ENCODE measurements around the gene CEP85L. TPM values are rescaled to one million over a fixed set of nuclear protein-coding genes. Genes with fewer than 3 reads are reported as not detected.

Gene CEP85L
- total and polyA plus RNA-seq, 2 of the 4 experiments (the other 2 are of a cell fraction) = 2.3 to 25.6 TPM

- H2AFZ ChIP-seq (replicated peaks; ENCODE audit: low read length, poor library complexity) = no peak overlapping the region
- H2BK15ac ChIP-seq (ENCODE audit: low read depth, low read length) = no peak overlapping the region
- intact Hi-C loops (cut with micrococcal nuclease) = no loop called here
- no peaks in the 10 kb centered on the region for H3K4me1 ChIP-seq (ENCODE audit: control insufficient read depth, insufficient read depth, low read length)
- H2AK9ac ChIP-seq (replicated peaks; ENCODE audit: low read depth, low read length, poor library complexity) = no peak overlapping the region
- H3K4ac ChIP-seq (ENCODE audit: low read depth, low read length) = no peak overlapping the region
- H3K27ac ChIP-seq (ENCODE audit: insufficient read depth, low read length) = no peak overlapping the region
- no peak overlapping the region for H2BK20ac ChIP-seq (ENCODE audit: low read depth, low read length)
- H3K4me3 ChIP-seq (ENCODE audit: insufficient read depth, low read depth, low read length) = no peak overlapping the region
- H3K9ac ChIP-seq (ENCODE audit: low read depth, low read length) = no peak overlapping the region
- no peak overlapping the region for H2AK5ac ChIP-seq (ENCODE audit: low read depth, low read length)
- H3K23ac ChIP-seq (ENCODE audit: low read depth, low read length) = no peak overlapping the region
- no peaks in the 10 kb centered on the region for H3K9me1 ChIP-seq (ENCODE audit: insufficient read depth, low read length)
- WGBS, 2 experiments (ENCODE audit: extremely low coverage in 2 of 2, insufficient read length in 1 of 2) = no CpG with 5 or more reads among the region's 3 CpGs
- H3K27me3 ChIP-seq (ENCODE audit: control insufficient read depth, insufficient read depth, low read length) = no peaks in the 10 kb centered on the region
- peaks cover 31 to 73% of the 10 kb centered on the region in 2 experiments for H3K79me1 ChIP-seq (ENCODE audit: low read depth in 1 of 2, low read length in 2 of 2)
- H3K9me3 ChIP-seq (ENCODE audit: control insufficient read depth, insufficient read depth, low read length) = peaks cover 3% of the 10 kb centered on the region
- no peak overlapping the region for H4K5ac ChIP-seq (ENCODE audit: low read depth, low read length)
- H2BK5ac ChIP-seq (ENCODE audit: low read depth, low read length, poor library complexity, severe bottlenecking) = no peak overlapping the region
- POLR2A ChIA-PET (ENCODE audit: unreplicated experiment) = interaction anchor here (0.6 kb wide), 1 partner anchor 158 kb away, joined by 4 read pairs; no protein-coding TSS in a partner anchor
- ATAC-seq (ENCODE audit: low read depth) (no peak), DNase-seq (no peak)
- peaks cover 23% of the 10 kb centered on the region; the same call in 1 of the 2 replicates for H4K20me1 ChIP-seq (ENCODE audit: insufficient read depth, low read length)
- no peak overlapping the region for H4K91ac ChIP-seq (ENCODE audit: insufficient read depth, low read depth, low read length)
- H3K4me2 ChIP-seq (ENCODE audit: low read depth, low read length) = no peak overlapping the region
- no peak overlapping the region for H3K14ac ChIP-seq (replicated peaks; ENCODE audit: low read depth, low read length)
- no peak overlapping the region for H4K8ac ChIP-seq (ENCODE audit: low read depth in 2 of 2, low read length in 2 of 2)
- in situ Hi-C loops (cut with MboI; ENCODE audit: low sequenced_read_pairs) = loop anchor here (10.0 kb wide), 1 partner anchor 343 kb away; no protein-coding TSS in a partner anchor
- dilution Hi-C loops (cut with HindIII; ENCODE audit: low sequenced_read_pairs, unreplicated experiment) = no loop called here
- BruUV-seq (replicated peaks) = no TSS peak
- peaks cover 11% of the 10 kb centered on the region for H3K36me3 ChIP-seq (ENCODE audit: control insufficient read depth, insufficient read depth, low read length)
- no peak overlapping the region for H3K18ac ChIP-seq (ENCODE audit: low read depth, low read length)
- TF ChIP-seq RAD21 (IDR thresholded peaks at IDR 0.05; ENCODE audit: low read length) = no peak
- TF ChIP-seq CEBPB (IDR thresholded peaks at IDR 0.05; ENCODE audit: low read depth, low read length) = no peak
- no peak for TF ChIP-seq RFX5 (IDR thresholded peaks at IDR 0.05; ENCODE audit: low read depth, low read length)
- no peak for TF ChIP-seq ELK1 (IDR thresholded peaks at IDR 0.05; ENCODE audit: borderline replicate concordance, low read depth, low read length)
- TF ChIP-seq MAZ (IDR thresholded peaks at IDR 0.05; ENCODE audit: borderline replicate concordance, low read depth, low read length) = no peak
- TF ChIP-seq CHD1 (IDR thresholded peaks at IDR 0.05; ENCODE audit: low read depth, low read length) = no peak
- TF ChIP-seq FOS (IDR thresholded peaks at IDR 0.05; ENCODE audit: low read depth, low read length) = no peak
- no peak for TF ChIP-seq MAFK (IDR thresholded peaks at IDR 0.05; ENCODE audit: low read depth, low read length)
- TF ChIP-seq MXI1 (IDR thresholded peaks at IDR 0.05; ENCODE audit: borderline replicate concordance, low read depth, low read length) = no peak
- no peak for TF ChIP-seq POLR2A (IDR thresholded peaks at IDR 0.05; ENCODE audit: low read depth, low read length)
- TF ChIP-seq SMC3 (IDR thresholded peaks at IDR 0.05; ENCODE audit: low read depth, low read length) = no peak
- TF ChIP-seq CTCF (conservative IDR thresholded peaks at IDR 0.05; ENCODE audit: low read depth, low read length) = no peak
- TF ChIP-seq RCOR1 (IDR thresholded peaks at IDR 0.05; ENCODE audit: insufficient replicate concordance, low read length) = no peak
- TF ChIP-seq NFE2L2 (IDR thresholded peaks at IDR 0.05; ENCODE audit: low read depth, low read length) = no peak
- TF ChIP-seq BHLHE40 (IDR thresholded peaks at IDR 0.05; ENCODE audit: low read depth, low read length) = no peak
- no peak for TF ChIP-seq USF2 (IDR thresholded peaks at IDR 0.05; ENCODE audit: low read depth, low read length)
- CTCF ChIA-PET = interaction anchor here (1.4 kb wide), 1 partner anchor 10 kb away, joined by 3 read pairs; no protein-coding TSS in a partner anchor
- no peak overlapping the region for H2BK120ac ChIP-seq (ENCODE audit: low read depth, low read length)
- H3K56ac ChIP-seq (ENCODE audit: extremely low read depth, insufficient read depth, low read length) = no peak overlapping the region
Measured at GRCh38 chr6:118627724-118628123, 23.7 kb downstream of the CEP85L start.
